Measurements from ENCODE around the gene PHLDB2.
A peak's percentile ranks its signal among the peaks of the same experiment; 100 is the strongest.

Gene PHLDB2

DNA sequence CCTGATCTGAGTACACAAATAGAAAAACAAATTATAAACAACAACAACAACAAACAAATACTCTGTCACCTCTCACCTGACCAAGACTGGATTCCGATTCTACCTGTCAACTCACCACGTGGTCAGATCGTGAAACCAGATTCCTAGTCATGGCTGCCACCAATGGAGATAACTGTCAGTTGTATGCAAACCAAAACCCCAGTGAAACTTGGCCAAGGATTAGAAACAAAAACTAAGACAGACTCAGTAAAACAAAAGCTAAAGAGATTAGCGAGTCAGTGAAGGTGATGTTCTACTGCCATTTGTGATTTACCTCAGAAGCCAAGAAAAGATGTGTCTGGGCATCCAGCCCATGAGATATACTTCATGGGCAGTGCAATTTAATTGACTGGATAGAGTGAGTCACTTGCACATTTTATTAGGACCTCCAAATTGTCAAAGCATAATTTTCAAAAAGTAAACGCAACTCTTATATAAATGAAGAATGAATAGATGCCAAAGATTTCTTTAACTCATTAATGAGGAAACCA is 31.1 kb downstream of the PHLDB2 start:
- no peak for ATAC-seq
- Mint-ChIP-seq H3K4me3 (no peak overlapping the region), H3K27ac (no peak overlapping the region), H3K4me1 (no peaks in the 10 kb centered on the region), H3K27me3 (no peaks in the 10 kb centered on the region), H3K9me3 (peaks cover 0 to 6% of the 10 kb centered on the region in 2 donors)
- DNase-seq: no peak

DNA sequence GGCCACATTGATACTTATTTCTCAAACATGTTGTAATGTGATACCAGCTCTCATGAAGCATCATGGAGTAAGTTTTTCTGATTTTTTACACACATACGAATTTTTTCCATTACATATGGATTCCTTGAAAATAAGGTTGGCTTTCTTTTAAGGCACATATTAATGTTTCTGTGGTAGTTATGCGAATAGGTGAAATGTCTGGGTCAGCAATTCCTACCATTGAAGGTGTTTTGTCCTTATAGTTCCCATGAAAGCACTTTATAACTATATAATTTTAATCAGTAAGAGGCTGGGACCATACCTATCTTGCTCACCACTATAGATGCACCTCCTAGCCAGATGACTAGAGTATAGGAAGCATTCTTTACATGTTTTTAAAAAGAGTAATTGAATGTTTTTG is 33.0 kb downstream of the PHLDB2 start:
- H3K4me3 Mint-ChIP-seq: no peak overlapping the region
- no peak for ATAC-seq

GRCh38 chr3:111895071-111895470 is 36.0 kb downstream of the PHLDB2 start:
- H3K27ac Mint-ChIP-seq: no peak overlapping the region
- peaks cover 0 to 2% of the 10 kb centered on the region in 2 donors for H3K9me3 Mint-ChIP-seq
- no peak overlapping the region for H3K4me3 Mint-ChIP-seq
- no peaks in the 10 kb centered on the region for H3K27me3 Mint-ChIP-seq
- H3K4me1 Mint-ChIP-seq: peaks cover 7% of the 10 kb centered on the region
- ATAC-seq: no peak
- no peak for DNase-seq

More for the DNA sequence above, 33.0 kb downstream of the PHLDB2 start:
- Mint-ChIP-seq H3K4me1 (no peaks in the 10 kb centered on the region), H3K27me3 (no peaks in the 10 kb centered on the region), H3K27ac (no peak overlapping the region), H3K9me3 (peaks cover 0 to 6% of the 10 kb centered on the region in 2 donors)
- DNase-seq: no peak

DNA sequence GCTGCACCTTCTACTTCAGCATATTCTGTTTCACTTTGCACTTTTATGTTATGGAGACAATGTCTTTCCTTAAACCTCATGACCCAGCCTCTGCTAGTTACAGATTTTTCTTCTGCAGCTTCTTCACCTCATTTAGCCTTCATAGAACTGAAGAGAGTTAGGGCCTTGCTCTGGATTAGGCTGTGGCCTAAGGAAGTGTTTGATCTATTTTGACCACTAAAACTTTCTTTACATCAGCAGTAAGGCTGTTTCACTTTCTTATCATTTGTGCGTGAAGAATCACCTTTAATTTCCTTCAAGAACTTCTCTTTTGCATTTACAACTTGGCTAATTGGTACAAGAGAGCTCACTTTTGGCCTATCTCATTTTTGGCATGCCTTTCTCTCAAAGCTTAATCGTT is 40.9 kb downstream of the PHLDB2 start:
- H3K9me3 Mint-ChIP-seq: no peaks in the 10 kb centered on the region
- H3K4me1 Mint-ChIP-seq: peaks cover 17% of the 10 kb centered on the region
- no peak for DNase-seq
- H3K4me3 Mint-ChIP-seq: no peak overlapping the region
- no peak overlapping the region for H3K27ac Mint-ChIP-seq
- no peaks in the 10 kb centered on the region for H3K27me3 Mint-ChIP-seq
- ATAC-seq: peak; percentile 26

DNA sequence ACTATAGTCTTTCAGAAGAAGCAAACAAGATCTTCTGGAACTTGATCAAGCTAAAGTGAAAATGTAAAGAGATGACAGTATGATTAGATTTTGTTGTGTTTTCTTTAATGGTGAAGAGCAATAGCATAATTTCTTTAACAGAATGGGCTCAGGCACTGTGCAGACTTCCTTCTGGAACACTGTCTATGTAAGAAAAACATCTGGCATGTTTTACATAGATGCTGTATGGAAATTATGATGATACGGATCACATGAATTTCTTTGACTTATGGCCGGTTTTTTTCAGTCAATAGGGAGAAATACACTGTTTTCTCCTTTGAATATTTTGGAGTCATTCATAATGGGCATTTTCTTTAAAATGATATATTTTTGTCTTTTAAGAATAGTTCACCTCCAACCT is 42.6 kb downstream of the PHLDB2 start:
- H3K27me3 Mint-ChIP-seq: no peaks in the 10 kb centered on the region
- H3K27ac Mint-ChIP-seq: no peak overlapping the region
- ATAC-seq (no peak), DNase-seq (no peak)
- H3K4me3 Mint-ChIP-seq: no peak overlapping the region
- H3K4me1 Mint-ChIP-seq: peaks cover 17% of the 10 kb centered on the region
- H3K9me3 Mint-ChIP-seq: no peaks in the 10 kb centered on the region

- peaks cover 17% of the 10 kb centered on the region for H3K4me1 Mint-ChIP-seq
- H3K27me3 Mint-ChIP-seq: no peaks in the 10 kb centered on the region
- ATAC-seq (no peak), DNase-seq (no peak)
- H3K27ac Mint-ChIP-seq: no peak overlapping the region
- no peaks in the 10 kb centered on the region for H3K9me3 Mint-ChIP-seq
- H3K4me3 Mint-ChIP-seq: no peak overlapping the region
These were observed 43.5 kb downstream of the PHLDB2 start for GRCh38 chr3:111902534-111902933.

DNA sequence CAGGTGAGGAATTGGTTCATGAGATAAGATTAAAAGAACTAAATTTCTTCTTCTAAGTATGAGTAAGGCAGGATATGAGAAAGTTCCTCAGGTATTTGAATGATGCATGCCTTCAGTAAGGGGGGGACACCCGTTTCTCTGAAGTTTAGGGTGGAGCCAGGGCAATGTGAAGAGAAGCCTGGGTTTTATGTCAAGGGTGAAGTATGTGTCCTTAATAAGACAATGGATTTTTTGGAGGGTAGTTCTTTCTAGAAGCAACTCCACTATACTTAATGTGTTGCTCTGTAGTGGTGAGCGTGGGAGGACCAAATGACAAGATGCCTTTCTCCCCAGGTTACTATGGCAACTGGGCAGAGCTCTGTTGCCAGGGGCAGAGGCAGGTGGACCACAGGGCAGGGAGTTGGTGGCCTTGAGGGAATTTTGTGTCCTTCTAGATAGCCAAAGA is 44.0 kb downstream of the PHLDB2 start:
- DNase-seq (no peak), ATAC-seq (peak; percentile 65)
- Mint-ChIP-seq H3K9me3 (no peaks in the 10 kb centered on the region), H3K4me1 (peaks cover 17% of the 10 kb centered on the region), H3K27me3 (no peaks in the 10 kb centered on the region), H3K27ac (no peak overlapping the region), H3K4me3 (no peak overlapping the region)

GRCh38 chr3:111904376-111905241 is 45.5 kb downstream of the PHLDB2 start:
- ATAC-seq: no peak
- H3K4me3 Mint-ChIP-seq: no peak overlapping the region
- H3K9me3 Mint-ChIP-seq: no peaks in the 10 kb centered on the region
- no peak overlapping the region for H3K27ac Mint-ChIP-seq
- no peak for DNase-seq
- H3K27me3 Mint-ChIP-seq: no peaks in the 10 kb centered on the region
- peaks cover 14% of the 10 kb centered on the region for H3K4me1 Mint-ChIP-seq

GRCh38 chr3:111906656-111907055 is 47.6 kb downstream of the PHLDB2 start:
- H3K27me3 Mint-ChIP-seq: no peaks in the 10 kb centered on the region
- ATAC-seq (no peak), DNase-seq (no peak)
- peaks cover 6% of the 10 kb centered on the region for H3K4me1 Mint-ChIP-seq
- H3K4me3 Mint-ChIP-seq: no peak overlapping the region
- H3K27ac Mint-ChIP-seq: no peak overlapping the region
- H3K9me3 Mint-ChIP-seq: no peaks in the 10 kb centered on the region

GRCh38 chr3:111907151-111907550 is 48.1 kb downstream of the PHLDB2 start:
- H3K4me1 Mint-ChIP-seq: peaks cover 6% of the 10 kb centered on the region
- H3K27ac Mint-ChIP-seq: no peak overlapping the region
- DNase-seq (no peak), ATAC-seq (no peak)
- no peaks in the 10 kb centered on the region for H3K27me3 Mint-ChIP-seq
- H3K9me3 Mint-ChIP-seq: no peaks in the 10 kb centered on the region
- no peak overlapping the region for H3K4me3 Mint-ChIP-seq

GRCh38 chr3:111910806-111911205 is 51.7 kb downstream of the PHLDB2 start:
- DNase-seq (no peak), ATAC-seq (no peak)
- H3K27me3 Mint-ChIP-seq: no peaks in the 10 kb centered on the region
- H3K4me1 Mint-ChIP-seq: no peaks in the 10 kb centered on the region
- H3K27ac Mint-ChIP-seq: no peak overlapping the region
- H3K9me3 Mint-ChIP-seq: no peaks in the 10 kb centered on the region
- H3K4me3 Mint-ChIP-seq: no peak overlapping the region

- no peak overlapping the region for H3K4me3 Mint-ChIP-seq
- ATAC-seq (no peak), DNase-seq (no peak)
- no peak overlapping the region for H3K27ac Mint-ChIP-seq
- no peaks in the 10 kb centered on the region for H3K4me1 Mint-ChIP-seq
- no peaks in the 10 kb centered on the region for H3K27me3 Mint-ChIP-seq
- H3K9me3 Mint-ChIP-seq: no peaks in the 10 kb centered on the region
These were observed 52.4 kb downstream of the PHLDB2 start for GRCh38 chr3:111911446-111911845.

GRCh38 chr3:111913163-111913763 is 54.2 kb downstream of the PHLDB2 start:
- Mint-ChIP-seq H3K4me3 (no peak overlapping the region), H3K4me1 (no peaks in the 10 kb centered on the region), H3K9me3 (no peaks in the 10 kb centered on the region), H3K27ac (no peak overlapping the region), H3K27me3 (no peaks in the 10 kb centered on the region)
- no peak for ATAC-seq
- no peak for DNase-seq

DNA sequence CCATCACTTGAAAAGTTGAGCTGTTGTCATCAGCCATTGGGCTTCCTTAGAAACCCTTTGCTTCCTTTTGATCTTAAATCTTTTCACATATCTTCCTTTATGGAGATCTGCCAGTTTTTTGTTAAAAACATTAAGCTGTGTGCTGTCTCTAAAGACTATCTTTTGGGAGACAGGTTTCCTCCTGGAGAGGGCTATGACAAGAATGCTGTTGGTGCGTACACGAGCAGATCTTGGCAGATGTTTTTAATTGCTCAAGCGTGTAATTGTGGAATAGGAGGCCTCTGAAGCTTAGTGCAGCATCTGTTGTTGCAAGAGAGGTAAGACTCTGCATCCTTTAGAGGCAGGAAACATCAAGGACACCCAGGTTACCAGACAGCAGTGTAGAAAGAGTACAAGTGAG is 56.8 kb downstream of the PHLDB2 start:
- ATAC-seq: no peak
- H3K27ac Mint-ChIP-seq: no peak overlapping the region

GRCh38 chr3:111917300-111917699 is 58.2 kb downstream of the PHLDB2 start:
- no peaks in the 10 kb centered on the region for H3K27me3 Mint-ChIP-seq
- no peak overlapping the region for H3K27ac Mint-ChIP-seq
- H3K4me3 Mint-ChIP-seq: no peak overlapping the region
- no peaks in the 10 kb centered on the region for H3K9me3 Mint-ChIP-seq
- H3K4me1 Mint-ChIP-seq: no peaks in the 10 kb centered on the region
- DNase-seq (no peak), ATAC-seq (no peak)

More for the DNA sequence above, 56.8 kb downstream of the PHLDB2 start:
- Mint-ChIP-seq H3K4me3 (no peak overlapping the region), H3K4me1 (no peaks in the 10 kb centered on the region), H3K27me3 (no peaks in the 10 kb centered on the region), H3K9me3 (no peaks in the 10 kb centered on the region)
- no peak for DNase-seq

GRCh38 chr3:111919370-111920065 is 60.5 kb downstream of the PHLDB2 start:
- Mint-ChIP-seq H3K27ac (no peak overlapping the region), H3K27me3 (no peaks in the 10 kb centered on the region), H3K9me3 (no peaks in the 10 kb centered on the region), H3K4me3 (no peak overlapping the region), H3K4me1 (no peaks in the 10 kb centered on the region)
- ATAC-seq (no peak), DNase-seq (no peak)
